HG02852 (cell line): Measurements from ENCODE around the gene C2orf15.
"Not testable (repeated sequence)": the region's sequence is repeated elsewhere in the genome, so short reads cannot be mapped to it uniquely, and the experiment has no call there.

Source experiments
- ATAC-seq: cut with Tn5 transposase; IDR thresholded peaks from one replicate; pipeline ENCODE4 v1.9.1; 2021; ENCODE audit warnings: mild to moderate bottlenecking, moderate library complexity; ENCODE audit not compliant: unreplicated experiment

Gene C2orf15, protein sequence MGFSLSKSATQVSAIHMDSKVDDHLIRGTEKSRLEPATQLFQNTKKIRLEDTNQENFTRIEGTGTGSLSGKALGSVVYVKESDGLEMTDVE

DNA sequence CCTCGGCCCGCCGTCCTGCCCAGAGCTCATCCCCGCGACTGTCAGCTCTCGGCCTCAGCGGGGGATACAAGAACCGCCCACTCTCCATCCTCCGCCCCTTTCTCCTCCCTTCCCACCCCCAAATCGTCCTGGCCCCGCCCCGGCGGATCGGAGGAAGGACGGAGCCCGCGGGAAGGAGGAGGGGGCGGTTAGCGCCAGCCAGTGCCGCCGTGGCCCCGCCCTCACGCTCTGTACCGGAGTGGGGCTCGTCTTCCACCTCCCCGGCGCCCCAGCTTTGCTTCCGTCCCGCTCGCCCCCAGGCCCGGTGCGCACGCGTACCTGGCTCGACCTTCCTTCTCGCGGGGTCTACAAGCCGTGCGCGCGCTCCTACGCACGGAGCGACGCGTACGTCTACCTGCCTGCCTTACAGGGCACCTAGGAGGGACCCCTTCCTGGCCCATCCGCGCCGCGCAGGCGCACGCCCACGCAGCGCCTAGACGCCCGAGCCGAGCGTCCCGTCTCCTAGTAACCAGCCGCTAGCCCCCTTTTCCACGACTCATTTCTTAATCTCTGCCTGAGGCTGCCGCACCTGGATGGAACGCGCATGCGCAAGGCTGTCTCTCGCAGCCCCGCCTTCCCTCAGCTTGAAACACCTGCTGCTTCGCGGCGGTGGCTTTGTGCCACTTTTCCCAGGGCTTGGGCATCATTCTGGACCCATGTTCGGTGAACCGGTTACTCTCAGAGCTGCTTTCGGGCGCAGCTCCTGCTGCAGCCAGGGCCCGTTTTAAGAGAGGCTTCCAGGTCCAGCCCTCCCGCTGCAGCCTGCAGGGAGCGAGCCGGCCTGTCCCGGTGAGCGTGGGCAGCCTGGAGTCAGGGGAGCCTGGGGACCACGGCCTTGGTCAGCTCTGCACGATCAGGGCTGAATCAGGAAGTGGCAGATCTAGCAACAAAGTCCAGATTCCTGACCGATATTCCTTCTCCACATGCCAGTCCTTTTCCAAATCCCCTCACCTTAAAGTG is at the start of gene C2orf15:
TSS of gene C2orf15 (plus strand) at position 598 of the 999 bp plus-strand sequence. CDS start 8,852 bp downstream, outside the sequence.
- ATAC-seq, result peak; percentile 85

DNA sequence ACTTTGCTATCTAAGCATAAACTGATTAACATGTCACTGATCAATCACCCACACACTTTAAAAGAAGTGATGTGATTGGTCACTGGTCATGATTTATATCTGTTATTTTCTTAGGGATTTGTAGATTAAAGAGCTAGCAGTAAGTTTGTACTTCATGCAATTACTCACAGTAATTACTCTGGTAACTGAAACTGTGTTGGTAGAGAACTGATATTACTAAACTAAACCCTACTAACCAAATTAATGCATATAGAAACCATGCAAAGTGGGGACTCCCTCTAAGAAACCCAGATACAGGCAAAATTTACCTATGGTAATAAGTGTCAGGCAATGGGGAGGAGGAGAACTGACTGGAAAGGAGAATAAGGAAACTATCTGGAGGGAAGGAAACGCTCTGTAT is 44.8 kb upstream of the C2orf15 start:
- no peak for ATAC-seq

DNA sequence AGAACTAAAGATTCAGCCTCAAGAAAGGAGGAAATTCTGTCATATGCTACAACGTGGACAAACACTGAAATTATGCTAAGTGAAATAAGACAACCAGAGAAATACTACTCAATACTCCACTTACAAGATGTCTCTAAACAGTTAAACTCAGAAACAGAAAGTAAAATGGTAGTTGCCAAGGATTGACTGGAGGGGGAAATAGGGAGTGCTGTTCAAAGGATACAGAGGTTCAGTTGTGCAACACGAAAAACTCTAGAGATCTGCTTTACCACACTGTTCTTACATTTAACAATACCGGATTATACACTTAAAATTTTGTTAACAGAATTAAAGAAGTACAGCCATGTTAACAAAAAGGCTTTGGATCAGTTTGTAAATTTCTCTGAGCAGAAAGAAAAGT is 39.8 kb upstream of the C2orf15 start:
- ATAC-seq, result no peak

DNA sequence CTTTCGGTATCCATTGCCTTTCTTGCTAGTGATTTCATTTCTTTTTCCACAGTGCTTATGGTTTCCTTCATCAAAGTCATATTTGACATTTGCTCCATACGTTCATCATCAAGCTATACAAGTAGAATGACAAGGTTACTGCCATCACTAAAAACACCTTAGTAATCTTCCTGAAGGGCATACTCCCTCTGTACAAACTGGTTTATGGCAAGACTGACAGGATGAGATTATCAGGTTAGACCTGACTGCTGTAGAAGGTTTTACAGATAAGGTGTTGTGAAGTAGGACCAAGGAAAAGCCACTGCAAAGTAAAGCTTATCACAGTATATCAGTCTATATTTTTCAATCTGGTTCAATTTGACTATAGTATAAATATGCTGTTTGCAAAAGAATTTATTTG is 37.5 kb upstream of the C2orf15 start:
- ATAC-seq, result no peak

DNA sequence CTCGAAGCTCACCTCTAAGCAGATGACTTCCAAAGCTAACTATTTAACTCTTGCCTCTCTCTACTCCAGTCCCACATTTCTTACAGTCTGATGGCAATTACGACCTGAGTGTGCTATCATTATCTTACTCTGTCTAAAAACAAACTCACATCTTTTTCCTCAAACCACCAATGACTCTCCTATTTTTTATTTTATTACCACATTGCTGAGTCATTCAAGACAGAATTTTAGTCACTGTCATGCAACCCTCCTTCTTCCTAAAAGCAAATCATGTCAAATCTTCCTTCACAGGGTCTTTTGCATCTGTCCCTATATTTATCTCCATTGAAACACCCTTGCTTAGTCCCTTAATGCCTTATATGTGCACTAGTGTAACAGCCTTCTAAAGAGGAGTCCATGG is 34.6 kb upstream of the C2orf15 start:
- no peak for ATAC-seq

DNA sequence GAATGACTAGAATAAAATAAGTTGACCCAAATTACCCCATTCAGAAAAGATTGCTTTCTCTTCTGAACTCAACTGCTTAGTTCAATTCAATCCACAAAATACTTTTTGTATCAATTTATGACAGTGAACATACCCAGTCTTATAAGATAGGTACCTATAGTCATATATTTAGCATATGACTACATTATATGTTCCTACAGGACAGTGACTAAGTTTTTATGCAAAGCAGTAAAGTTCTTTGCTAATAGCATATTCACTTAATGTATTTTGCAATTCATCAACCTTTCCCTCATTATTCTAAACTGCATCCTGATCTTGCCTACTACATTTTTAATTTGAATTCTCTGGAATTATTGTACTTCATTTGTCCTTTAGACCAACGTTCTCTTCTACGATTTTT is 30.3 kb upstream of the C2orf15 start:
- ATAC-seq, result no peak

DNA sequence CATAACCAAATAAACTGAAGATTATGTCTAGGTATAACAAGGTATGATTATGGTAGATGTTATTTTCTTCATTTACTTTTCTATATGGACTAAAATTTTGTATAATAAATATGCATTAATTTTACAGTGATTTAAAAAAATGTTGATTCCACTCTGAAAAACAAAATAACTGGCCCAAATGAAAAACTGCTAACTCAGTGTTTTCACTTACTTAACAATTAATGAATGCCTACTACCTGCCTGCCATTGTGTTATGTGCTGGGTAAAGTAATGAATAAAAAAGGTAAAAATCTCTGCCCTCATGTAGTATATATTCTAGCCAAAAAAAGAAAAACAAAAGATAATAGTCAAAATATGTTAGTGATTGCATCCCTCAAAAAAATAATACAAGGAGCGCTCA is 29.6 kb upstream of the C2orf15 start:
- no peak for ATAC-seq

DNA sequence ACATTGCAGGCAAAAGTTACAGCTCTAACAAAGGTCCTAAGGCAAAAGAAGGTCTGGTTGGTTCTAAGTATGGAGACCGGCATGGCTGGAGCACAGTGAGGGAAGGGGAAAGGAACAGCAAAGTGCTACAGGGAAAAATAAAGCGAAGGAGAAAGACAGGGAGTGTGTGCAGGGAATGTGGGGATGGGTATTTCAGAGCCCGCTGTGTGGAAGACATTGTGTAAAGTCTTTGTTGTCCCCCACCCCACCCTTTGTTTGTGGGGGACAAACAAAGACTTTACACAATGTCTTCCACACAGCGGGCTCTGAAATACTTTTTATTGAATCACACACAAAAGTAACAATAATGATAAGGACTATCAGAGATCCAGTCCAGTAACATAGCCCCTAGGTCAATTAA is 28.9 kb upstream of the C2orf15 start:
- ATAC-seq, result no peak

DNA sequence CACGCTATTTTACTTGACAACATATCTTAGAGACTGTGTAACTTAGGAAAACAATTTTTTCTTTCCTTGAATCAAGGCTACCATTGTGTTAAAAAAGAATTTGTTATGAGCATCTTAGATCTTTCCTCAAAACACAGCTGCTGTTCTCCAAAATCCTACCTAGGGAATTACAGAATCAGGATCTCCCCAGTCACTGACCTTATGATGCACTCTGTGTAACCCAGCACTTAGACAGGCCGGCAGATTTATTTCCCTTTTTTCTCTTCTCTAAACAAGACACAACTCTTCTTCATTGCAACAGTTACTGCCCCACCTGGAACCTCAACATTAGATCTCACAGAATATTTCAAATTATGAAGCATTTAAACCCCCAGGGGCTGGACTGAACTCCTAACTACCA is 13.5 kb upstream of the C2orf15 start:
- no peak for ATAC-seq

DNA sequence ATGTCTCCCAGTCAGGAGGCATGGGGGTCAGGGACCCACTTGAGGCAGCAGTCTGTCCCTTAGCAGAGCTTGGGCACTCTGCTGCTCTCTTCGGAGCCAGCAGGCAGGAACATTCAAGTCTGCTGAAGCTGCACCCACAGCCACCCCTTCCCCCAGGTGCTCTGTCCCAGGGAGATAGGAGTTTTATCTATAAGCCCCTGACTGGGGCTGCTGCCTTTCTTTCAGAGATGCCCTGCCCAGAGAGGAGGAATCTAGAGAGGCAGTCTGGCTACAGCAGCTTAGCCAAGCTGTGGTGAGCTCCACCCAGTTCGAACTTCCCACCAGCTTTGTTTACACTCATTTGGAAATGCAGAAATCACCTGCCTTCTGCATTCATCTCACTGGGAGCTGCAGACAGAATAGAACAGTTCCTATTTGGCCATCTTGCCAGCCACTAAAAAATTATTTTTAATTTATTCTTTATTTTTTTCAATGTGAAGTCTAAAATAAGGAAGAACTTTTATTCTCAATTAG is 6.4 kb upstream of the C2orf15 start:
- ATAC-seq, result not testable (repeated sequence)

DNA sequence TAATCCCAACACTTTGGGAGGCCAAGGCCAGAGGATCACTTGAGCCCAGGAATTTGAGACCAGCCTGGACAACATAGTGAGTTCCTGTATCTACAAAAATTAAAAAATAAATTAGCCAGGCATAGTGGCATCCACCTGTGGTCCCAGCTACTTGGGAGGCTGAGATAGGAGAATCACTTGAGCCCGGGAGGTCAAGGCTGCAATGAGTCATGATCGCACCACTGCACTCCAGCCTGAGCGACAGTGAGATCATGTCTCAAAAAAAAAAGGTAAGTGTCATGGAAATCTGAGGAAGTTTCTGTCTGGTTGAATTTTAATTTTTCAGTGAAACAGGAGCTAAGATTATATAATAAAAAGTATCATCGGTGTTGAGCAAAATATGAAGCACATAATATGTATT is 2.5 kb upstream of the C2orf15 start:
- no peak for ATAC-seq

DNA sequence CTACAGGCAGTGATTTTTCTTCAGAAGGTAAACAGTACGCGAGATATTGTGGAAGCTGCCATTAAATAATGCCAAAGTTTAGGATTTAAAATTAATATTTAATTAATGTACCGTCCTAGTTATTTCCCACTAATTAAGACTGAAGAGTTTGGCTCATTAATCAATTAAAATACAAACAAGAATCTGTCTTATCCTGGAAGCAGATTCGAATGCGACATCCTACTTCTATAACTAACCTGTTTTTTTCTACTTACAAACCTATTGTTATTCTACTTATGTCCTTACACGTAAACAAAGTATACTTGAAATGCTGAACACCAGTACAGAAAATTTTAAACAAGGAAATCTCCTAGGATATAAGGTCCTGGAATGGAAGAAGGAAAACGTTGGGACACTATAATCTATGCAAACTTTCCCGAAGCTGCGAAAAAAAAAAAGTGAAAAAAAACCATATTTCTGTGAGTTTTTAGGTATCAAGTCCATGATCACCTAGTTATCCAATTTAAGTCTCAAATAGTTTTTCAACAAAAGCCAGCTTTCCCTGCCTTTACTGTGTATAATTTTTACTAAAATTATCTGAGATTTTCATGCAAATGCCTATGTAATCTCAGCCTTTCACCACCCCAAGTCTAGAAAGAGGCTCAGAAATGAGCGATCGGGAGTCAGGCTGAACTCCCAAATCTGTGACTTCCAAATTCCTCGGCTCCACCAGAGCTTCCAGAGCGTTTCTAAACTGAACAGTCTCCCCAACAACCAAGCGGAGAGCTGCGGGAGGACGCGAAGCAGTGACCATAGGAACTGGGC is 1.2 kb upstream of the C2orf15 start:
- ATAC-seq, result no peak

DNA sequence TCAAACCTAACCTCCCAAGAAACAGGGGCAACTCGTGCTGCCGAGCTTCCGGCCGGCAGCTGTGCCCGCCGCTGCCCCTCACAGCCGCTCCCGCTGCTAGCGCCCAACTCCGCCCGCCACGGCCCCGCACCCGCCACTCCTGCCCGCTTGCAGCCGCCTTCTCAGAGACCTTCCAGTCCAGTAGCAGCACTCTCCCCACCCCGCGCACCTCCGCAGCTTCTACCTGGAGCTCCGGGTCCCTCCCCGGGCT is 722 bp upstream of the C2orf15 start:
- peak; percentile 31 for ATAC-seq

DNA sequence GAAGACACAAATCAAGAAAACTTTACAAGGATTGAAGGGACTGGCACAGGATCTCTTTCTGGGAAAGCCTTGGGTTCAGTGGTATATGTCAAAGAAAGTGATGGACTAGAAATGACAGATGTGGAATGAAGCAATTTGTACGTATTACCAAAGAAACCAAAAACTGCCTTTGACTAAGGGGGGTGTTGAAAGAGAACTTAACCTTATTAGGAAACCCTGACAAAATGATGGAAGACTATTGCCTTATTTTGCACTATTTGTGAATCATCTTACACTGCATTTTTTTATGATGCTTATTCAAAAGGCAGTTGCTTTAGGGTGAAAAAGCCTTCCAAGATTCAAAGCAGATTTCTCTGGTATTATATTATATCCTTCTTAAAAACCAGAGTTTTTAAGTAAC is 9.2 kb downstream of the C2orf15 start:
- no peak for ATAC-seq

DNA sequence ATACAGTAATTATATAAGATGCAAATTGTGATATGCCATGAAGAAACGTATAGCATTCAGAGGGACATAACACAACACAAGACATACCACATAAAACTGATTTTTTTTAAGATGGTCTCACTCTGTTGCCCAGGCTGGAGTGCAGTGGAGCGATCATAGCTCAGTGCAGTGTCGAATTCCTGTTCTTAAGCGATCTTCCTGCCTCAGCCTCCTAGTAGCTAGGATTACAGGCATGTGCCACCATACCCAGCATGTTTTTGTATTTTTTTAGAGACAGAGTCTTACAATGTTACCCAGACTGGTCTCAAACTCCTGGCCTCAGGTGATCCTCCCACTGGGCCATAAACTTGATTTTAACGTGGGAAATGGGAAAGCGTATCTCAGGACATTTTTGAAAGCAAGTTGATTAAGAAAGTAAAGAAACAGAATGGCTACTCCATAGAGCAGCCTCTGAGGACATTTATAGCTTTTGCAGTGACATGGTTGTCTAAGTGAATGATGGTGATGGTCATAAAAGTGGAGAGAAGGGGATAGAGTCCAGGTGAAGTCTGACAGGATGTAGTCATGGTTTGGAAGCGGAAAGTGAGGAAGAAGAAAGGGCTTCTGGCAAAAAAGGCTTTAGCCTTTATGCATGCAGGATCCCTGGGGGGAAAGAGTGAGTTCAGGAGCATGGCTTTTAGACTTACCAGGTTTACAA is 10.8 kb downstream of the C2orf15 start:
- no peak for ATAC-seq

DNA sequence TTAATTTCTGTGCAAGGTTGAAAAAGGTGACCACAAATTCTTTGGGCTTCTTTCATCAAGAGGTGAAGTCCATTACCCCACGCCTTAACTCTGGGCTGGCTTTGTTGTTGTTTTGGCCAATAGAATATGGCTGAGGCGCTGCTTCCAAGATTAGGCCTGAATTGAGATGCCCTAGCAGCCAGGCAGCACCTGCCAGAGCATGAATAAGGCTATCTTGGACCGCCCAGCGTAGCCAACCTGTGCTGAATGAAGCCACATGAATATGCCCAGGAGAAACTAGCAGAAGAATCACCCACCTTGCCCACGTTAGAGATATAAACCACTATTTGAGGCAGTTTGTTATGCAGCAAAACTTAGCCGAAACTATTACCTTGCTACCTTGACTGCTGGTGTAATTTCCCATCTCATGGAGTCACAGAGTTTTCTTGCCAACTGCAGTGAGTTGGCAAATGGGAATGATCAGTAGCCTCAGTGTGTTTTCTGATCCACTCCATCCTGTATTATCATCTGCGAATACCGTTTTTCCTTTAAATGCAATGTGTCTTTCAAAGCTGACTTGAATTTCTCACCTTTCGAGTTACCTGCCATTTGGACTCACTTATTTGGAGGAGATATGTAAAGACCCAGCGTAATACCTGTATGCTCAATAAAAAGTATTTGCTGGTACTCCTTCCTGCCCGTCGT is 12.6 kb downstream of the C2orf15 start:
- ATAC-seq, result no peak

DNA sequence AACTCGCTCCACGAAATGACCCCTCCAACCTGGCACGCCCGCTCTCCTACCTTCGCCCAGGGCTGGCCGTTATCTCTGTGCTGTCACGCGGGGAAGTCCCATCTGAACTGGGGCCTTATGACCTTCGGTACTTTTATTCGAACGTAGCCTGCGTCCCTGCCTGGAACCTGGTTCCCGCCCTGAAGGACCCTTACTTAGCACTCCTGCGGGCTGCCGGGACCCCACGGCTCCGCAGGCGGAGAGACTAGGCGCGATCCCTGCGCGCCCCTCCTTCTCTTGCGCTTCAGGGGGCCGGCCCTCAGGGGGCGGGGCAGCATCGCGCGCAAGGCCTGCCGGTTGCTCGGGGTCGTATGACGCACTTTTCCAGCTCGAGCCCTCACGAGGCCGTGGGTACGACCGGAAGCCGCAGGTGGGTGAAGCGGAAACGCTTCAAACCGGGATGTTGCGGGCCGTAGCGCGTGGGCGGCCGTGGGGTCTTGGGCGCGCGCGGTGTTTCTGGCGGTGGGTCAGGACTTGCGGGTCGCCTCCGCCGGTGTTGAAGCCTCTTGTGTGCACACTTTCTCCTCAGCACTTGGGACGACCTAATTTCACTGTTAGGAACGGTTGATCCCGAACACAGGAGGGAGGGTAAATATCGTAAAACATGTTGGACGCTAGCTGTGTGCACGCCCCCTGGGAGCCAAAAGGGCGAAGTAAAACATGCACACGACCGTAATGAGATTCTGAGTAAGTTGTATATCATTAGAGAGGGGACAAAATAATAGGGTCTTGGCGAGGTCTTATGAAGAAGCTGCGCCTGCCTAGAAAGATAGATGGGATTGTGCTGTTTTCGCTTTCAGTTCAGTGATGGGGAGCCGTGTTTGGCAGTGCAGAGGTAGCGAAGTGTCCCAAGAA is 13.4 kb downstream of the C2orf15 start, which contains the start of the genes LIPT1 and TSGA10:
TSS of gene LIPT1 (plus strand) at position 325 of the 894 bp plus-strand sequence. CDS start 6,991 bp downstream, outside the sequence.
TSS of gene TSGA10 (minus strand) at position 300 of the 894 bp plus-strand sequence. CDS start 45,503 bp downstream, outside the sequence.
- ATAC-seq, result peak; percentile 96

DNA sequence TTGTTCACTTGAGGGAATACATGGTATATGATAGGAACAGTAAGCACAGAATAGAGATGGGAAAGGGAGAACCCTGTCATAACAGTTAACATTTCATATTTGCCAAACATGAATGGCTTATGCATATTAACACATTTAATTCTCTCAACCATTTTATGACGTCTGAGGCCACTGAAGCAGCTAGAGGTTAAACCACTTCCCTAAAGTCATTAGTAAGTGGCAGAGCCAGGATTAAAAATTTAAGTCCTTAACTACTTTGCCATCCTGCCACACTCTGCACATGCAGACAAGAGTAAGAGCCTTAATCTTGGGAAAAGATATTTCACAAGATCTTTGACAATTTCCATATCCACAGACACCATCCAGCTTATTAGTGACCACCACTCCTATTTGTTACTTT is 15.4 kb downstream of the C2orf15 start:
- no peak for ATAC-seq

DNA sequence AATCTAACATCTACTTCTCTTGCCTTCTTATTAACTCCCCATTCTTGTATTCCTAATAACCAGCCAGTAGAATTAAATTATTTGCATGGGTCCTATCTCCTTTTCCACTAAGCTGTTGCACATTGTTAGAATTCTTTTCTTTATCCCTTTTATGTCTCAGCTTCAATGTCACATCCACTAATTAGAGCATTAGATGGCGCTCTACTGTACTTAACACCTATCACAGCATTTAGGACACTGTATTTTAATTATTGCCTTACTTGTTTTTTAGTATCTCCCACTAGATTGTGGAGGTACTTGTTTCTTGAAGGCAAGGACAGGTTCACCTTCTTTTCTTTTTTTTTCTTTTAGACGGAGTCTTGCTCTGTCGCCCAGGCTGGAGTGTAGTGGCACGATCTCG is 17.1 kb downstream of the C2orf15 start:
- no peak for ATAC-seq
